ENCODE measurements around the gene ACSBG1.
A peak's percentile ranks its signal among the peaks of the same experiment; 100 is the strongest.

Gene ACSBG1

DNA sequence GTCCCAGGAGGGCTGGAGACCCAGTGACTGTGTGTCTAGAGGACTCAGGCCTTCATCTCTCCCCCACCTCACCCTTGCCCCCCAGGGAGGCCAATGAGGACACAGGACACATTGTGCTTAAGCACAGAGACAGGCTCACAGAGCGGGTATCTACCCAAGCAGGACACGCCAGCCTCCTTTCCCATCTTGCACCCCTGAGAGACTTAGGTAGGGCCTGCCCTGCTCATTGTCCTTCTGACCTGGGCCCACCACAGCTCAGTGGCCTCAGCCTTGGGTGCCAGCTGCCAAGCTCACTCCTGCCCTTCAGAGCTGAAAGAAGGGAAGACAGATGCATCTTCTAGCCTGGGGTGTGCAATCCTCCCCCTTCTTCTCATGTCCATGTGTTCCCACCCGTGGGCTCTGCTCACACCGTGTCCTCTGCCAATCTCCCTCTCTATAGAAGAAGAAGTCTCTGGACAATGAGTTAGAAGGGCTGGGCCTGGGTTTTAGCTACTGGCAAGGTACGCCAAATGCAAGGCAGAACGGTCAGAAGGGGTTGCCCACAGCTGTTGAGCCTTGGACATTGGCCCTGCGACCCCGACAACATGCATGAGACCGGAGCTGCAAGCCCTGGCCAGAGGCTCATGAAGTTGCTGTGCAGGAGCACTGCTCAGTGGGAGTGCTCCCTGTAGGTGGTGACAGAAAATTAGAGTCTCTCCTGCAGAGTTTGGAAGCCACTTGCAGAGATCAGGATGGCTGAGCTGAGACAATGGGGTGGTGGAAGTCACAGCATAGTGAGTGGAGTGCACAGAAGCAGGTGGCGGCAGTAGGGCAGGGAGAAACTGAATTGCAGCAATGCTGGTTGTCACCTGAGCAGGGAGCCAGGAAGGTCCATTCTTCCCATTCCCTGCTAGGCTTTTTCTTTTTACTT, 32.8 kb downstream of the ACSBG1 start:
- no peak for DNase-seq

DNA sequence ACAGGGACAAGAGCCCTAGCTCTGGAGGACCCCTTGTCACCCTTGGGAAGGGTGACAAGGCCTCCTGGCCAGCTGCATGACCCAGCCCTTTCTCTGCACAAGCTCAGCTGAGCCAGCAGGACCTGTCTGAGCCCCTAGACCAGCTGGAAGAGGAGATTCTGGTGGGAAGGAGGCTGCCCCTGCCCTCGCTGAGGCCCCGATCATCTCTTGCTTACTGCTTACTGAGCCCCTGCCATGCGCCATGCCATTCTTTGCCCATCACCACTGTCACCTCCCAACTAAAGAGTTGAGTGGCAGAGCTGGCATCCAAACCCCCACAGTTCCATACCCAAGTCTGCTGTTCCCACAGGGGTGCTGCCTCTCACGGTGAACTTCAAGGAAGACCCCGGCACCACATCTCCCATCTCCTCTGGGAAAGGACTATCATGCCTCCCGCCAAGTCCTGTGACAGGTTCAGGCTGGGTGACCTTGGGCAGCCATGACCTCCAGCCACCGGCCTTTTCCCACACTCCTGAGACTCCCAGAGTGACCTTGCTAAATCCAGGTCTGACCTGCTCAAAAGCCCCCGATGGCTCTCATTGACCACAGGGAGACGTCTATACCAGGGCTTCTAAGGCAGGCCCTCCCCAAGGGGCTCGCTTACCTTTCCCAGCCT, 34.0 kb downstream of the ACSBG1 start:
- no peak for DNase-seq

DNA sequence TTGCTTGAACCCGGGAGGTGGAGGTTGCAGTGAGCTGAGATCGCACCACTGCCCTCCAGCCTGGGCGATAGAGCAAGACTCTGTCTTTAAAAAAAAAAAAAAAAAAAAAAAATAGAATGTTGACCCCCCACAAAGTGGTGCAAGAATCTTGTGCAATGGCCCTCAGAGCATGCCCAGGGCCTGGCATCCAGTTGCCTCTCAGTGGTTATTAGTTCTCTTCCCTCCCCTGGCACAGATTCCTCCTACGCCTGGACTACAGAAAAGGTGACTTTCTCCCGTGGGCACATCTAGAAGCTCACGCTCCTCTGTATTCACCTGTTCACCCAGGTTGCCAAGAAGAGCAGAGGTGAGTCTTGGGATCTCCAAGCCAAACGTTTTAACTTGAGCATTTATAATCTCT, 36.7 kb downstream of the ACSBG1 start:
- no peak for DNase-seq

DNA sequence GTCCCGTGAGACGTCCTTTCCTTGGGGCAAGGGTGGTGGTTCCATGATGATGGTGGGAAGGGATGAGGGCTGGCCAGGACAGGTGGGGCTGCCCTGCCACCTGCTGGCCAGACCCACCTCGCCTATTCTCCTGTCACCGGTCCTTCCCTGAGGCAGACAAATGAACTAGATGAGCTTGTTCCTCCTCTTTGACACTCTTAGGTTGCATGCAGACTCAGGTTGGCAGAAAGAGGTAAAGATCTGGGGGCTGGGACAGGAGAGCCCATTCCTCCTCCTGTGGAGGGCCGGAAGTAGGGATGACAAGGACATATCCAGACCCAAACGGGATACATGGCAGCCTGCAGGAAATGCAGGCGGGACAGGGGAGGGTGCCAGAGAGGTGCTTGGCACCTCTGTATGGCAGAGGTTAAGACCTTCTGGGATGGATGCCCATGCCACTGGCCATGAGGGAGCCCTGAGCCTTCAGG, 38.6 kb downstream of the ACSBG1 start:
- DNase-seq: peak; percentile 38 to 44

DNA sequence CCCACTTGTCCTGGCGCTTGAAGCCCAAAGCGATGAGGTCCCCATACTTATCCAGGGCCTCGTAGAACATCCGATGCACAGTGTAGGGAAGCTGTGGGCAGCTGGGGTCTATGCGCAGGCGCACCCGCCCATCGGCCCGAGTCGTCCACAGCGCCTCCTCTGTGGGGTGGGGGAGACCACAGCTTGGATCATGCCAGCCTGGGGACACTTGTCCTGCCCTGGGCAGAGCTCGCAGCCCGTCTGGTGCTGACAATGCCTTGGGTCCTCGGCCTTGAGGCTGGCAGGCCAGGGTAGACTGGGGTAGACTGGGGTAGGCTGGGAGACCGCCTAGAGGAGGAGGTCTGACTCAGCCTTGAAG, 39.8 kb downstream of the ACSBG1 start:
- no peak for DNase-seq

DNA sequence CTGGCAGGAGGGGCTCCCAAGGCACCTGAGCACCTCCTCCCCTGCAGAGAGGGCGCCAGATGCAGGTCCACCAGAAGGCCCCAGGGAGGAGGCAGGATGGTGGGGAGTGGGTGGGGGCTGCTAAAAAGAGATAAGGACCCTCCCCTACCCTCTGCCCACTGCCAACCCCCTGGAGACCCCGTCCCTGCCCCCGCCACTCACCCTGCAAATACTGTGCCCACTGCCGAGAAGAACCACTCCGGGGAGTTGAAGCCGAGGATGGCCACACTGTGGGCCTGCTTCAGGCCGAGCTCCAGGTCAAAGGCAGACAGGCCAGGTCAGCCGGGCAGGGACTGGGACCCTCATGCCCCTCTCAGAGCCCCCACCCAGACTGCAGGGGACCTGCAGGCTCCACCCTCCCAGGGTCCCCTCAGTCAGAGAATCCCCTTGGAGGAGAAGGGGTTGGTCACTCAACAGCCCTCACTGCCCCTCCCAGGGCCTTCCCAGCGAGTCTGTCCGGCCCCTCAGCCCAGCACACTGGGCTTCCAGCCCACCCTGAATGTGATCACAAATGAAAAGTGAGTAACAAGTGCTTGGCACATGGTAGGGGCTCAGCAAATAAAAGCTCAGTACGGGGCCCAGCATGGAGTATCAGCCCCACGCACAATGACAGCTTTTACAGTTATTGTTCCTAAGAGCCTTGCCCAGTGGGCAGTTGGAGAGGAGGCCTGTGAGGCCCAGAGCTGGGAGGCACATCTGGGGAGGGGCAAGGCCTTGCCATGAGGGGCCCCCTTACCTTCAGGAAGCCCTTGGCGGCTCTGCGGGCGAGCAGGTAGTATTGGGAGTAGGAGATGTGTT, 40.4 kb downstream of the ACSBG1 start:
- DNase-seq: no peak

DNA sequence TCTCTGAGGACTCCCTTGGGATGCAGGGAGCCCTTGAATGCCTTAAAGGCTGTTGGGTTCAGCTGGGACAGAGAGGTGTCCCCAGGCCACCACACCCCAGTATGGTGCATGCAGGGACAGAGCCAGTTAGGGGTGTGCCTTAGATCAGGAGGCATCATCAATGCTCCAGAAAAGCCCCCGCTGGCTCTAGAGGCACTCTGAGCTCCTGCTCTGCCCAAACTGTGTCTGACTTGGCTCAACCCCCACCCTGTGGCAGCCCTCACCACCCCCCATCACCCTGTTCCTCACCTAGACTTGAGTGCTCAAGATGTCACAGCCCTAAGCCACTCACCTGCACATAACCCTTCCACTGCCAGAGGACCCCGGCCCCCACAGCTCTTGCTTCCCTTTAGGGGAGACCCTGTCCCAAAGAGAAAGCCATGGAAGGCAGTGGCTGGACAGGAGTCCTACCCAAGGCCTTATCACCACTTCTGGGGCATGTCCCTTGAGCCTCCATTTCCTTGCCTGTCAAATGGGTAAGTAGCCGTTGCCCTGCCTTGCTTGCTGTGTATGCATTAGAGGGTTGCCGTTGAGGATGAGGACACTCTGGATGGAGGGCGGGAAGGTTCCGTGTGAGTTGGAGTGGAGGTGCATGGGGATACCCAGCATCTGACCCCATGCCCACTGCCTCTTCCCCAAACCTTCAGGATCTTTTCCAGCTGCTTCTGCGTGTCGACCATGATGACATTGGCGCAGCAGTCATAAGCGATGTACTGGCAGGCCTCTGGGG, 41.4 kb downstream of the ACSBG1 start:
- no peak for DNase-seq

DNA sequence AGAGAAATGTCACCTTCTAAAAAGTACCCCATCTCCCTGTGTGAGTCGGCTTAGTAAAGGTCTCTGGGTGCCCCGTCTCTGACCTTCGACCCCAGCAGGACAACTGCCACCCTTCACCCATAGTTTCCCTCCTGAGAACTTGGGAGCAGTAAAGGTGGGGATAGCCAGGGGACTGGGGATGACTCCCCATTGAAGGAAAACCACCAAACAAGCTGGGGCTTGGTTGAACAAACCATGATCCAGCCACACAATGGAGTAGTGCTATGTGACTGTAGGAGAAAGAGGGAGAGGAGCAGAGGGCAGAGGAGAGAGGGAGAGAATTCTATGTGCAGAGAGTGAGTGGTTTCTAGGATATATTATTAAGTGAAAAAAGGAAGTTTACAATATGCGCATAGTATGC, 51.5 kb downstream of the ACSBG1 start:
- DNase-seq: no peak

DNA sequence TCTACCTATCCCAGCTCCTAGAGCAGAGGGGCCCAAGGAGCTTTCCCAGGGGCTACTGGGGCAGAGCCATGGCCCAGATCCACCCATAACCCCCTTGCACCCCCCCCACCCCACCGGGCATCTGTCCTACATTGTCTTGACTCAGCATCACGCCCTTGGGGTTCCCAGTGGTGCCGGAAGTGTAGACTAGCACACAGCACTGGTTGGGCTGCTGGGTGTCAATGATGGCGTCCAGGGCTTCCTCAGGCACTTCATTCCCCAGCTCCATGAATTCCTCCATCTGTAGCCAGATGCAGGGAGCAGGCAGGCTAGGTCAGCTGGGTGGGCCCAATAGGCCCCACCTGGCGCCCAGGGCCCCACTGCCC, 52.0 kb downstream of the ACSBG1 start:
- DNase-seq: no peak

DNA sequence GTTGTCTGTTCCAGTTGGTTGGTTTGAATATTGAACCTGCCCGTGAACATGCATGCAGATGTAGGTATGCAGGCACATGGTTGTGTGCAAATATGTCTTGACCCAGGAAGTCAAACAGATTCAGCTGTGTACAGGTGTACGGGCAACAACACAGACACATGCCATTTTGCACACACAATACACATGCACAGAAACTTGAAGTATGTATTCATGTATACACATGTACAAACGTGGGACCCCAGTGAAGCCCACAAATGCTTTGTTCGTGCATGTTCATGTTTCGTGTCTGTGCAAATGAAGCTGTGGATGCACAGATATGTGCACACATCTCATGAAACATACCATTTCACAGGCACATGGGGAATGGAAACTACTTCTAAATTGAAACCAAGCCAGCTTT, 54.5 kb downstream of the ACSBG1 start:
- DNase-seq: no peak

DNA sequence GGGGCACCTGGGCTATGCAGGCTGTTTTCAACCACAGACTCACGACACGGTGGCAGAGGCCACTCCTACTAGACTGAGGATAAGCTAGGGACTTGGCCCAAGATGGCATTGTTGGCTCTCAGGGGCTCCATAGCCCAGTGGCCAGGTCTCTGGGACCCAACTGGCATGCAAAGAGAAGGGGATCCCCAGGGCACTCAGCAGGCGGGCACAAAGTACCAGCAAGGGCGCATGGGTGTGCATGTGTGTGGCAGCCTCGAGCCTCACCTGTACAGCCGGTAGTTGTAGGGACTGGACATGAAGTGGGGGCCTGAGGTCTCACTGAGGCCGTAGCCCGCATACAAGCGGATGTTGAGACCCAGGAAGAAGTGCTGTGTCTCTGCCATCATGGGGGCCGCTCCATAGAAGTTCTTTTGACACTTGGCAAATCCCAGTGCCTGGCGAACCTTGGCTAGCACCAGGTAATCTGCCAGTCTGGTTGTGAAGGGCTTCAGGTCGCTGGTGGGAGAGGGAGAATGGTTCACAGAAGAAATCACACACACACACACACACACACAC, 55.0 kb downstream of the ACSBG1 start:
- DNase-seq: no peak

DNA sequence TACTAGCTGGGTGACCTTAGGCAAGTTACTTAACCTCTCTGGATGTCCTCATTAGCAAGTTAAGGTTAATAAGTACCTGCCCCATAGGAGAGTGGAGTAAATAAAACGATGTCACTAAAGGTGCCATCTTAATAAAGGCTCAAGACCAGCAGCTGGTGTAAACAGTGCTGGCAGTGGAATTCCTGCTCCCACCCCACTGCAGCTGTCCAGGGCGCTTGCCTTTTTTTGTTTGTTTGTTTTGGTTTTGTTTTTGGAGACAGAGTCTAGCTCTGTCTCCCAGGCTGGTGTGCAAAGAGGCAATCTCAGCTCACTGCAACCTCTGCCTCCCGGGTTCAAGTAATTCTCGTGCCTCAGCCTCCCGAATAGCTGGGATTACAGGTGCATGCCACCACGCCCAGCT, 56.3 kb downstream of the ACSBG1 start:
- no peak for DNase-seq

DNA sequence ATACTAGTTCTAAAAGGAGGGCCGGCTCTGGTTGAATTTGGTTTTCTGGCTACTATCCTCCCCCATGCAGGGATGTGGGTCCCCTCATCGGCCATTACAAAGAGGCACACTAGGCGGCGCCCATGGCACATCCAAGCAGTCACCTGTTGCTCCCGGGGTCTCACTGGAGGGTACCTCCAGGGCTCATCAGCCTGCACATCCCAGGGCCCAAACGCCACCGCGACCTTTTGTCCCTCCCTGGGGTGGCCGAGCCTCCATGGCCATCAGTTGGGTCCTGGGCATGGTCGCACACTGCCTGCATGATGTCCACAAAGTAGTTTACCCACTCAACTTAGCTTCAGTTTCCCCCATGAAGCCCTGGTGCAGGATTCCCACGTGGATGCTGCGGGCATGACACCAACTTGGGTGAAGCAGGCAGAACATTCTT, 56.9 kb downstream of the ACSBG1 start:
- peak in 1 of 2 experiments; percentile 19 for DNase-seq

DNA sequence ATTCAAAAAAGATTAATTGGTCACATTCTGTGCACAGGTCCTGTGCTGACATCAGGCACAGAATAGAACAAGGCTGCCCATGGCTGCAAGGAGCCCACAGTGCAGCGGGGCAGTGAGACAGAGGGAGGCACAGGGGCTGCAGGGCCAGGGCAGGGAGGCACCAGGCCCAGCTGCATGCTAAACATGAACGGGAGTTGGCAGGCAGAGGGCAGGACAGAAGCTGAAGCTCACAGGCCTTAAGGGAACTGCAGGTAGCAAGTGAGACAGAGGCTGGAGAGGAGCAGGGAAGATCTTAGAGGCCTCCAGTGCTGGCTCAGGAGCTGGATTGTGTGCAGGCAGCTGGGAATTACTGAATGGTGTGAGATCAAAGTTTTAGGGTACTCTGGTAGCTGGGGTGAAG, 59.0 kb downstream of the ACSBG1 start:
- DNase-seq: no peak

DNA sequence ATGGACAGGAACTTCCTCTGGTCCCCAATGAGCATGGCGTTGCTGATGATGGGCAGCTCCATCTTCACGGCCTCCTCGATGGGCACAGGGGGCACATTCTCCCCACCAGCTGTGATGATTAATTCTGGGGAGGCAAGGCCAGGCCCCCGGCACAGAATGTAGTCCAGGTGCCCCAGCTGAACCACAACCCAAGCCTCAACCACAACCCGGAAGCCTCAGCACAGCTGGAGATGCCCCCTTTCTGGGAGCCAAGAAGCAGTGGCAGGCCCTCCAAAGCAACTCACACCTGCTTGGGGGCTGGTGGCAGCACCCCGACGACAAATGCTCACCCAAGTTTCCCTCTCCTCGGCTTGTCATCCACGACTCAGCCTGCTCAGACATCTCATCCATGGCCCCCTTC, 60.0 kb downstream of the ACSBG1 start:
- DNase-seq: no peak

DNA sequence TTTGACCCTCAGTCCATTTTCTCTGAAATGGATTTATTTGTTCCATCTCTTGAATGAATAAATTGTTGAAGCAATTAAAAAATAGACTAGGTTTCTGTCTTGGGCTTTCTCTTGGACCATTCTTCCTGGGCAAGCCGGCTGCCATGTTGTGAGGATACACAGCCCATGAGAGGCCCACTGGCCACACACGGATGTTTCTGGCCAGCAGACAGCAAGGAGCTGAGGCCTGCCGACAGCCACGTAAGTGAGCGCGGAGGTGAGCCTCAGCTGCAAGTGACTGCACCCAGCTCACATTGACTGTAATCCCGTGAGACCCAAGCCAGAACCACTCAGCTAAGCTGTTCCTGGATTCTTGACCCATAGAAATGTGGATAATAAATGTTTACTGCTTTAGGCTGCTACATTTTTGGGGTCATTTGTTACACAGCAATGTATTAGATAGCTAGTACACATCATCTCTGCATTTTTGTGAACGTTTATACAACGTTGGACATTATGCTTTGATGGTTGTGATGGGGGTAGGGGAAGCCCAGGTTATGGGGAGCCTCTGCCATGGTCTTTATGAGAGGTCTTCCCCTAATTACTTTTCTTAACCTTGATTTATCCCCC, 62.4 kb downstream of the ACSBG1 start:
- DNase-seq: no peak

DNA sequence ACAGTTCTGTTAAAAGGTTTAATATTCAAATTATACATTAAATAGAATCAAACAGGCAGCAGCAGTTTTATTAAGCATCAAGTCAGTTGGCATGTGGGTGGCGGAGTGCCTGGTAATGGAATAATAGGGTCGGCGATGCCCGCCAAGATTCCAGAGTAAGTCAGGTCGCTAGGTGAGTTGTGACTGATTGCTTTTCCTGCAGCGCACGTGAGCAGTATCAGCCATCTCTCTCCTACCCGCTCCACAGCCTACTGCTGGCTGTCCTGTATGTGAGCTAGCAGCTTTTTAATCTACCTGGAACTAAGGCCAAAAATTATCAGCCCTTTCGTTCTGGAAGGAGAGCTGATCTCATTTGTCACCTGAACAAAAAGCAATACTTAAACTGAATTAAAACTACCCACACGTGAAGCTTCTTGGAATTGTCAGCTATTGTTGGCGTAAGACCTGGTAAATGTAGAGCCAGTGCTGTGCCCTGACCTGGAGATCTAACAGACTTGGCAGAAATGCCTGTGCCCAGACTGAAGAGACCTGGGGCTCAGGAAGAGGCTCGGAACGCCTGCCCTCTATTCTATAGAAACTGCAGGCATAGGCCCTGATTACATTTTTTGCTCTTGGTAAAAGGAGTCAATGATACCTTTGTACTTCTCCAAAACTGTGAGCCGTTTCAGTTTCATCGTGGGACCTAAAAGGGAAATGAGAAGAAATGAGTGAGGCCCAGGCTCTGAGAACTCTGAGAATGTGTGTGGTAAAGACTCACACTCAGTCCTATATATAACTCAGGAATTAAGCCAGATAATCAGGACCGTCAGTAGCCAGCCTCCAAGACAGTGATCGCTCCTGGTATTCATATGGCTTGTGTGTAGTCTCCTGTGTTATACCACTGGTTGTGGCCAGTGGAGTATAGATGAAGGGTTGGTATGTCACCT, 63.3 kb downstream of the ACSBG1 start:
- DNase-seq: no peak

DNA sequence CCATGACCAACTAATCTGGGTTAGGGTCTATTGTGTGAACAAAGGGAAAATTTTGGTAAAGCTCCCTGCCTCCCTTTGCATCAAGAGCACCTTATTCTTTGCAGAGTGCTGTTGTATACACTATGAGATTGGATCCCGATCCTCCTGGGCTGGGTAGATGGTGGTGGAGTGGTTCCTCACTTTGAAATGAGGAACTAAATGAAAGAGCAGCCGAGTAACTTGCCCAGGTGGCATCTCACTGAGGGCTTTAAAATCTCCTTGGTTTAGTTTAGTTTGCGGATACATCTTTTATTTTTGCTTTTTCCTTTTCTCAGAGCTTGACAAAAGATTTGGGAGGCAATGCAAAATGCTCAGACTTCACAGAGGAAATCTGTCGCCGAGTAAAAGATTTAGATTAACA, 65.8 kb downstream of the ACSBG1 start:
- no peak for DNase-seq

DNA sequence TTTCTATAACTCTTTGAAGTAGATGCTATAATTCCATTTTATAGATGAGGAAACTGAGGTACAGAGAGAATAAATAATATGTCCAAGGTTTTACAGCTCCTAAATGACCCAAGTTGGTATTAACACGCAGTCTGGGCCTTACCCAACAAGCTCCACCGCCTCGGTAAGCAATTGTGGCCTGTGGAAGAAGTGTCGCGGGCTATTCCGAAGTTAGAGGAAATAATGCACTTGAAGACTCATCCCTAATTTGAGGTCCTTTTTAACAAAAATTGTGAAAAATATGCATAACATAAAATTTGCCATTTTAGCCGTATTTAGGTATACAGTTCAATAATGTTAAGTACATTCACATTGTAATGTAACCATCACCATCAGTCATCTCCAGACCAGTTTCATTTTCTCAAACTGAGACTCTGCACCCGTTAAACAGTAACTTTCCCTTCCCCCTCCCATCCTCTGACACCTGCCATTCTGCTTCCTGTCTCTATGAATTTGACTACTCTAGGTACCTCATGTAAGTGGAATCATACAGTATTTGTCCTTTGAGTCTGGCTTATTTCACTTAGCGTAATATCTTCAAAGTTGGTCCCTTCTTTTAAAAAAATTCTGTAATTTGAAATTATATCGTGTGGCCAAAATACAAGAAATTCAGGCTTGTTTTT, 67.0 kb downstream of the ACSBG1 start:
- no peak for DNase-seq

DNA sequence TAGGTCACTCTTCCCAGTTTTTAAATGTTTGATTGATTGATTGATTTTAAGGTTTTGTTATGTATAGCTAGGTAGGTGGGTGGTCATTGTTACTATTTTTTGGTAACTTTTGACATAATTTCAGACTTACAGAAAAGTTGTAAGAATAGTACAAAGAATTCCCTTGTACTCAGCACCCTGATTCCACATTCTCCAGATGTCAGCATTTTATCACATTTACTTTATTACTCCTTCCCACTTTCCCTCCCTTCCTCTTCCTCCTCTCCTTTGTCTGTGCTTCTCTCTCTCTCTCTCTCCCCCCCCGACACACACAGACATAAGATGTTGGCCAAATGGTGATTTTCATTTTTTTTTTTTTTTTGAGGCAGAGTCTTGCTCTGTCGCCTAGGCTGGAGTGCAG, 70.4 kb downstream of the ACSBG1 start:
- no peak for DNase-seq
